Measurements from ENCODE around the gene RUNDC3A. TPM values are rescaled to one million over a fixed set of nuclear protein-coding genes. Genes with fewer than 3 reads are reported as not detected.

RUNDC3A gene
- total and polyA plus RNA-seq, 2 of the 13 experiments (the other 11 are each of a cell fraction or from before 2014, with no cell fraction given) = 0.25 TPM; not detected in 1

DNA sequence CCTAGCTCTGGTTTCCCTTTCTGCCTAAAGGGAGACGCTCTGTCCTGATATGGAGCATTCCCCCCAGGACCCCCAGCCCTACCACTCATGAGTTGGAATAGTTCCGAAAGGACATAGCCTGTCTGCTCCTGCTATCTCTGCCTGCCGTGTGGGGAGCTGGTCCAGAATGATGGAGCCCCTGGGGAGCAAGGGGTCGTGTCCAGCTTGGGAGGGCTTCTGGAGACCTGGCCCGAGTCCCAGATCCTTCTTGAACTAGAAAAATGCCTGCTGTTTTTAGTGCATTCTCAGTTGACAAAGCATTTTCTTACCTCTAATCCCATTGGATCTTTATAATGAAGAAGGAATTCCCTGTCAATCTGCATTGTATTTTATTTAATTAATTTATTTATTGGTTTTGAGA lies 27.6 kb downstream of the RUNDC3A start:
- no peak for FAIRE-seq
- Histone ChIP-seq H3K9ac (ENCODE audit: insufficient read depth, low read depth, low read length) (no peak overlapping the region), H2AFZ (ENCODE audit: low read length) (no peak overlapping the region), H3K27ac (ENCODE audit: extremely low read length, insufficient read depth, low read length) (no peak overlapping the region), H3K27me3 (ENCODE audit: control insufficient read depth in 1 of 2, insufficient read depth in 2 of 2, low read length in 2 of 2) (peaks cover 2 to 40% of the 10 kb centered on the region in 2 experiments), H3K9me3 (ENCODE audit: low read length) (no peaks in the 10 kb centered on the region), H3K4me2 (ENCODE audit: low read depth, low read length) (no peak overlapping the region), H3K79me2 (ENCODE audit: insufficient read depth, low read length) (no peaks in the 10 kb centered on the region), H3K36me3 (replicated peaks in 1 of 2; ENCODE audit: control insufficient read depth in 1 of 2, insufficient read depth in 2 of 2, low read length in 2 of 2) (no peaks in the 10 kb centered on the region), H3K4me1 (ENCODE audit: insufficient read depth, low read length) (peaks cover 22% of the 10 kb centered on the region), H3K4me3 (replicated peaks in 1 of 3; ENCODE audit: insufficient read depth in 1 of 3, low read depth in 2 of 3, low read length in 3 of 3) (no peak overlapping the region), H4K20me1 (ENCODE audit: insufficient read depth, low read length) (no peaks in the 10 kb centered on the region)
- in situ Hi-C loops (cut with HindIII; ENCODE audit: extremely low pct_ligation_motif_present, low pct_unique_long_range_greater_than_20kb) (no loop called here), intact Hi-C loops (cut with micrococcal nuclease; ENCODE audit: unreplicated experiment) (no loop called here)
- ChIA-PET CTCF (ENCODE audit: low intra/inter-chr PET ratio, low total read pairs) (no interaction called here), POLR2A (no interaction called here)
- WGBS (ENCODE audit: low lambda C conversion rate) = 21% methylated on average over 5 of the region's 5 CpGs
- no peak for TF ChIP-seq SMARCE1 (IDR thresholded peaks at IDR 0.05; ENCODE audit: borderline replicate concordance)
- TF ChIP-seq ZMYM3 (CRISPR knock-in tag; IDR thresholded peaks at IDR 0.05) = no peak
- TF ChIP-seq ZNF274 (CRISPR knock-in tag; IDR thresholded peaks at IDR 0.05) = no peak
- TF ChIP-seq, protein P1, sequence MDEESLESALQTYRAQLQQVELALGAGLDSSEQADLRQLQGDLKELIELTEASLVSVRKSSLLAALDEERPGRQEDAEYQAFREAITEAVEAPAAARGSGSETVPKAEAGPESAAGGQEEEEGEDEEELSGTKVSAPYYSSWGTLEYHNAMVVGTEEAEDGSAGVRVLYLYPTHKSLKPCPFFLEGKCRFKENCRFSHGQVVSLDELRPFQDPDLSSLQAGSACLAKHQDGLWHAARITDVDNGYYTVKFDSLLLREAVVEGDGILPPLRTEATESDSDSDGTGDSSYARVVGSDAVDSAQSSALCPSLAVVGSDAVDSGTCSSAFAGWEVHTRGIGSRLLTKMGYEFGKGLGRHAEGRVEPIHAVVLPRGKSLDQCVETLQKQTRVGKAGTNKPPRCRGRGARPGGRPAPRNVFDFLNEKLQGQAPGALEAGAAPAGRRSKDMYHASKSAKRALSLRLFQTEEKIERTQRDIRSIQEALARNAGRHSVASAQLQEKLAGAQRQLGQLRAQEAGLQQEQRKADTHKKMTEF (CRISPR knock-in tag; IDR thresholded peaks at IDR 0.05) = no peak
- TF ChIP-seq ZNF883 (CRISPR knock-in tag; IDR thresholded peaks at IDR 0.05; ENCODE audit: not compliant biosample characterization) = no peak
- no peak for TF ChIP-seq SIX1 (CRISPR knock-in tag; IDR thresholded peaks at IDR 0.05; ENCODE audit: borderline replicate concordance)
- TF ChIP-seq, protein P2, sequence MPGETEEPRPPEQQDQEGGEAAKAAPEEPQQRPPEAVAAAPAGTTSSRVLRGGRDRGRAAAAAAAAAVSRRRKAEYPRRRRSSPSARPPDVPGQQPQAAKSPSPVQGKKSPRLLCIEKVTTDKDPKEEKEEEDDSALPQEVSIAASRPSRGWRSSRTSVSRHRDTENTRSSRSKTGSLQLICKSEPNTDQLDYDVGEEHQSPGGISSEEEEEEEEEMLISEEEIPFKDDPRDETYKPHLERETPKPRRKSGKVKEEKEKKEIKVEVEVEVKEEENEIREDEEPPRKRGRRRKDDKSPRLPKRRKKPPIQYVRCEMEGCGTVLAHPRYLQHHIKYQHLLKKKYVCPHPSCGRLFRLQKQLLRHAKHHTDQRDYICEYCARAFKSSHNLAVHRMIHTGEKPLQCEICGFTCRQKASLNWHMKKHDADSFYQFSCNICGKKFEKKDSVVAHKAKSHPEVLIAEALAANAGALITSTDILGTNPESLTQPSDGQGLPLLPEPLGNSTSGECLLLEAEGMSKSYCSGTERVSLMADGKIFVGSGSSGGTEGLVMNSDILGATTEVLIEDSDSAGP (CRISPR knock-in tag; IDR thresholded peaks at IDR 0.05; ENCODE audit: borderline replicate concordance) = no peak
- TF ChIP-seq ZNF768 (CRISPR knock-in tag; IDR thresholded peaks at IDR 0.05) = no peak
- no peak for TF ChIP-seq PHF8 (CRISPR knock-in tag; IDR thresholded peaks at IDR 0.05)
- TF ChIP-seq ZNF337 (CRISPR knock-in tag; IDR thresholded peaks at IDR 0.05; ENCODE audit: borderline replicate concordance, low read depth) = no peak
- no peak for TF ChIP-seq POLR2G (IDR thresholded peaks at IDR 0.05; ENCODE audit: low read depth, low read length)
- TF ChIP-seq NKX3-1 (CRISPR knock-in tag; IDR thresholded peaks at IDR 0.05) = no peak
- TF ChIP-seq, protein P3, sequence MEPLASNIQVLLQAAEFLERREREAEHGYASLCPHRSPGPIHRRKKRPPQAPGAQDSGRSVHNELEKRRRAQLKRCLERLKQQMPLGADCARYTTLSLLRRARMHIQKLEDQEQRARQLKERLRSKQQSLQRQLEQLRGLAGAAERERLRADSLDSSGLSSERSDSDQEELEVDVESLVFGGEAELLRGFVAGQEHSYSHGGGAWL (CRISPR knock-in tag; IDR thresholded peaks at IDR 0.05) = no peak
- no peak for TF ChIP-seq SALL2 (CRISPR knock-in tag; IDR thresholded peaks at IDR 0.05)
- TF ChIP-seq KLF6 (CRISPR knock-in tag; IDR thresholded peaks at IDR 0.05) = no peak
- no TSS peak for BruUV-seq (replicated peaks)
- no peak for ATAC-seq
- no peak for DNase-seq (ENCODE audit: low spot score)
